Femur (tissue), 1 donor: ENCODE data around the gene GGCX.

Source experiments
- DNase-seq: peaks from one replicate; pipeline ENCODE4 v3.0.0-alpha.2; 2017

Gene GGCX

GRCh38 chr2:85539361-85540132 lies 21.7 kb downstream of the GGCX start:
- peak; percentile 89 for DNase-seq

- DNase-seq: peak; percentile 97
These were observed 22.6 kb downstream of the GGCX start, which contains the start of gene MAT2A for GRCh38 chr2:85538507-85539360. Gene MAT2A (plus strand): TSS chr2:85539168. CDS start chr2:85539288, 120 bp downstream.

- peak; percentile 63 for DNase-seq
These were observed 23.4 kb downstream of the GGCX start for GRCh38 chr2:85537600-85538506.

- DNase-seq: no peak
These were observed 24.8 kb downstream of the GGCX start for GRCh38 chr2:85536479-85536878.

DNA sequence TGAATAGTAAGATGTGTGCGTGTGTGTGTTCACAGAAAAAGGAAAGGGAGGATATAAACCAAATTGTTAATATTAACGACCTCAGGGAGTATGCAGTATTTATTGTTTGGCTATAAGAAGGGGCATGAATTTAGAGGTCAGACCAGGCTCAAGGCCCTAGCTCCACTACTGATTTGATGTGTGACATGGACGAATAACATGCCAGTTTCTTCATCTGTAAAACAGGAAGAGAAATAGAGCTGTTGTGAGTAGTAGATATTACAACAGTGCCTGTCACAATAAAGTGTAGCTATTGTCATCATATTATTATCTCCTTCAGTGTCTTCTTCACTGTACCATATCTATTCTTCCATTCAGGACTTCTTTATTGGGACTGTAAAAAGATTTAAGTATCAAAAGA lies 26.4 kb downstream of the GGCX start:
- no peak for DNase-seq

- no peak for DNase-seq
These were observed 27.2 kb downstream of the GGCX start for GRCh38 chr2:85534099-85534498.

DNA sequence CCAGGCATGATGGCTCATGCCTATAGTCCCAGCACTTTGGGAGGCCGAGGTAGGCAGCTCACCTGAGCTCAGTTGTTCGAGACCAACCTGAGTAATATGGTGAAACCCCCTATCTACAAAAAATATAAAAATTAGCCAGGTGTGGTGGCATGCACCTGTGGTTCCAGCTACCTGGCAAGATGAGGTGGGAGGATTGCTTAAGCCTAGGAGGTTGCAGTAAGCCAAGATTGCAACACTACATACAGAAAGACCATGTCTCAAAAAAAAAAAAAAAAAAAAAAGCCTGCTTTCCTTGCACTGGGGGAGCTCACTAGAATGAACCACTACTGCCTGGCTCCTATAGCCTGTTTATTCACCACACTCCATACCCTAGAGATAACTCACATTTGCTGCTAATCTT lies 29.7 kb downstream of the GGCX start:
- DNase-seq: no peak

DNA sequence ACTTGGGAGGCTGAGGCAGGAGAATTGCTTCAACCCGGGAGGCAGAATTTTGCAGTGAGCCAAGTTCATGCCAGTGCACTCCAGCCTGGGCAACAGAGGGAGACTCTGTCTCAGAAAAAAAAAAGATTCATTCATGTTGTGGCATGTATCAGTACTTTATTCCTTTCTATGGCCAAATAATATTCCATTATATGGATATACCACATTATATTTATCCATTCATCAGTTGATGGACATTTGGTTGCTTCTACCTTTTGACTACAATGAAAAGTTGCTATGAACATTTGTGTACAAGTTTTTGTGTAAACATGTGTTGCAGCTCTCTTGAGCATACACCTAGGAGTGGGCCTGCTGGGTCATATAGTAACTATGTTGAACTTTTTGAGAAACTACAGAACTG lies 31.5 kb downstream of the GGCX start:
- no peak for DNase-seq

- no peak for DNase-seq
These were observed 32.9 kb downstream of the GGCX start for GRCh38 chr2:85528355-85528754.

DNA sequence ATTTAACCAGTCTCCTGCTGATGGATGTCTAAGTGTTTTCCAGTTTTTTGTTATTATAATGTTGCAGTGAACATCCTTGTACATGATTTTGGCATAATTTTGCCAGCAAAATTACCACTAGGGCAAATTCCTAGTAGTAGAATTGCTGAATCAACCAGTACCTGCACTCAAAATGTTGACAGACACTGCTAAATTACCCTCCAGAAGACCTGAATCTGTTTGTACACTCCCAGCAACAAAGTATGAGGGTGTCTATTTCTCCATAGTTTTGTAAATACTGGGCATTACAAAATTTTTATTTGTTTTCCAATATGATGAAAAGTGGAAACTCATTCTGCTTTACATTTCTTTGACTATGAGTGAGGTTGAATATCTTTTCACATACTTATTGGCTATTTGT lies 33.5 kb downstream of the GGCX start:
- DNase-seq: no peak

GRCh38 chr2:85525567-85525966 lies 35.7 kb downstream of the GGCX start:
- no peak for DNase-seq

DNA sequence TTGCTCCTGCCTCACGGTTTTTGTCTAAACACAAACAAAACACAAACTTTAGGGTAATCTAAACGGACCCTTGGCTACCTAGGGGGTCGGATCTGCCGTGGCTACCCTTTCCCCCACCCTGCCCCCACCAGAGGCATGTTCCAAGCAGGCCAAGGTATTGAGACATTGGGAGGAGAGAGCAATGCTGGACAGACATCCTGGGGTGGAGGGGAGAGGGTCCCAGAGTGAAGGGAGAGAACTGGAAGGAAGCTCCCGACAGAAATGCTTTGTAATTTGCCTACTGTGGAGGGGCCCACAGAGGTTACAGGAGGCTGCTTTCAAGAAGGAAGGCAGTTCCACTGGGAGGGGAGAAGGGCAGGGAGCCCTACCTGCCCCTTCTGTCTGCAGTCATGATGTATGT lies 36.3 kb downstream of the GGCX start:
- no peak for DNase-seq

- no peak for DNase-seq
These were observed 36.9 kb downstream of the GGCX start for GRCh38 chr2:85524336-85524908.

DNA sequence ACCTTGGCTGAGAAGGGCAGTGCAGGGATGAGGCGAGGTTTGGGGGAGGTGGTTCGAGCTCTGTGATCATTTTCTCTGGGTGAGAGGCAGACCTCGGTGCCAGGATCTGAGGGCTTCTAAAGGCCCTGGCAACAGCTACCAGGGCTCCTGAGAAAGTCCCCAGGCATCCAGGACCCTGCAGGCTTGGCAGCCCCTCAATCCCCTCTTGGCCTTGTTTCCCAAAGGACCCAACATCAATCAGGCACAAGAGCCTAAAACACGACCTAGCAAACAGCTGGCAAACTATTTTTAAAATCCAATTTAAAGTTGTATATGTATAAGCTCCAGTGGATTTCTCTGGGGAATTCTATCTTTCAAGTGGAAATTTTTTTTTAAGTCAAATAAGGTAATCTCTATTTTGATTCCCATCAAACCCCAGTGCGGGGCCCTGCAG lies 37.4 kb downstream of the GGCX start:
- DNase-seq: no peak

DNA sequence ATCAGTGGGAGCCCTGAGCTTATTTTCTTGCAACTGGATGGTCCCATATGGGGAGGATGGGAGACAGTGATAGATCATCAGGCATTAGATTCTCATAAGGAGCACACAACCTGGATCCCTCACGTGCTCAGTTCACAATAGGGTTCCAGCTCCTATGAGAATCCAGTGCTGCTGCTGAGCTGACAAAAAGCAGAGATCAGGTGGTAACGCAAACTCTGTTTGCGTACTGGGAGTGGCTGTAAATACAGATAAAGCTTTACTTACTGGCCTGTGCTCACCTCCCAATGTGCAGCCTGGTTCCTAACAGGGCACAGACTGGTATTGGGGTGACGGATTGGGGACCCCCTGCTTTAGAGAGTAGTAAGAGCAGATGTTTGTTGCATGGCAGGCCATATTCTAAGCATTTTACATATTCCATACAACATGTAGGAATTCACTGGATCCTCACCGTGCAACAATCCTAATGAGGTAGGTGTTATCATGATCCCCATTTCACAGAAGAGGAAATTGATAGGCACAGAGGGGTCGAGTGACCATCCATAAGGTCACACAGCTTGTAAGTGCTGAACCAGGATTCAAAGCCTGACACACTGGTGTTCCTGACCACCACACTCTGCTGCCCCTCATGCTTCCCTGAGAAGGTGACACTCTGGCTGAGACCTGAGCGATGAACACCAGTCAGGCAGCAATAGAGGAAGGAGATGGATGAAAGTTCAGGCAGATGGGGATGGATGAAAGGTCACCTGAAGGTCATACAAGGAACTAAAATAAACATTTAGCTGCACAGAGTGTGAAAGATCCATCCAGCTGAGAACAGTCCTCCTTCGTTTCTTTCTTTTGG lies 38.0 kb downstream of the GGCX start:
- no peak for DNase-seq

- DNase-seq: no peak
These were observed 39.1 kb downstream of the GGCX start for GRCh38 chr2:85522090-85522647.

- no peak for DNase-seq
These were observed 44.5 kb downstream of the GGCX start for GRCh38 chr2:85516653-85517389.

DNA sequence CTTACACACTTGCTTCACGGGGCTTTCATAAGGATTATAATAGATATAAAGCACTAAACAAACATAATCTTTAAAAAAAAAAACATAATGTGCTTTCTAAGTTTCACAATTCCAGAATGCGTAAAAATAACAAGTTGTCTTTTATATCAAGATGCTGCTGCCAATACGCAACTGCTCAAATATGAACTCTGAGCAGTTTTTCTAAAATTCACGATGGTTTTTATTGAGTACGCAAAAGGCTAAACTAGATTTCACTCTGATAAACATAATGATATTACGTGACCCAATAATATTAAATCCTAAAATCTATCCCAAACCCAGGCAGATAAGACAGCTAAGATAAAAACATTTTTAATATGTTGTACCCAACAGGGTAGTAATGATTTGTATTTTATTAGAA lies 47.0 kb downstream of the GGCX start:
- DNase-seq: no peak

GRCh38 chr2:85511008-85511811 lies 50.1 kb downstream of the GGCX start:
- no peak for DNase-seq

DNA sequence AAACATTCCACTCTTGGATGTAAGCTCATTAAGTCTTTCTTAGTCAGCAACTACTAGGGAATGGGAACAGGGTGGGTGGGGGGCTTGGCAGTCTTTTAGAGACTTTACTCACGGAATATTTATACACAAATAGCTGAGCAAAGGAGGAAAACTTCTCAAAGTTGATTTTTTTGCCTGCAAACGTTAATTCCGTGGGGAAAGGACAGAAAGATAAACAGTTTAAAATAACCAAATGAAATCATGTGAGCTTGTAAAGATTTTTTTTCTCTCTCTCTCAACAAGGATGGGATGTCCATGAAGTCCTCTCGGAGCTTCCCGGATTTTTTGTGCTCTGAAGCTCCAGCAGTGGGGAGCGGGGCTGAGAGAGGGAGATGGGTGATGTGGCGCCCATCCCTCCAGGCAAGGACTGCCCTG lies 54.5 kb downstream of the GGCX start:
- no peak for DNase-seq
